GM11168 (cell line): Measurements from ENCODE around the gene PRKACB.
"Not testable (repeated sequence)": the region's sequence is repeated elsewhere in the genome, so short reads cannot be mapped to it uniquely, and the experiment has no call there.

Source experiments
- in situ Hi-C: fragments of 300-500 bp; cut with MboI; formaldehyde crosslinking; loops from one replicate; pipeline ENCODE4 v1.12.0; 2022; ENCODE audit warnings: low sequenced_read_pairs; ENCODE audit not compliant: unreplicated experiment

Gene PRKACB

GRCh38 chr1:84143796-84144565, at the start of gene PRKACB:
Gene PRKACB (plus strand): TSS chr1:84144271. CDS start chr1:84144362, 91 bp downstream.
- in situ Hi-C loops: no loop called here

- in situ Hi-C loops: no loop called here
These were observed 48.8 kb upstream of the PRKACB start for GRCh38 chr1:84095308-84095707.

- in situ Hi-C loops: no loop called here
These were observed 47.9 kb upstream of the PRKACB start for GRCh38 chr1:84096176-84096575.

DNA sequence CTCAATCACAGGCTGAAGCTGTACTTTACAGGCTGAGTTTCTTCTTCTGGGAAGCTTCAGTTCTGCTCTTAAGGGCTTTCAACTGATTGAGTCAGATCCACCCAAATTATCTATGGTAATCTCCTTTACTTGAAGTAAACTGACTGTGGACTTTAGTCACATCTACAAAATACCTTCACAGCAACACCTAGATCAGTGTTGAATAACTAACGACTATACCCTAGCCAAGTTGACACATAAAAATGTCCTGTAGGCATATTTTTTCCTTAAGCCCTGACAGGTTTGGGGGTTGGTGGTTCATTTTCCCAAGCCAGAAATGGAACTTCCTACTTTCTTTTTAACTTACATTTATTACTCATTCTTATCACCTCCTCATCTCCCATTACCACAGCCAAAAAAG, 42.9 kb upstream of the PRKACB start:
- in situ Hi-C loops: no loop called here

DNA sequence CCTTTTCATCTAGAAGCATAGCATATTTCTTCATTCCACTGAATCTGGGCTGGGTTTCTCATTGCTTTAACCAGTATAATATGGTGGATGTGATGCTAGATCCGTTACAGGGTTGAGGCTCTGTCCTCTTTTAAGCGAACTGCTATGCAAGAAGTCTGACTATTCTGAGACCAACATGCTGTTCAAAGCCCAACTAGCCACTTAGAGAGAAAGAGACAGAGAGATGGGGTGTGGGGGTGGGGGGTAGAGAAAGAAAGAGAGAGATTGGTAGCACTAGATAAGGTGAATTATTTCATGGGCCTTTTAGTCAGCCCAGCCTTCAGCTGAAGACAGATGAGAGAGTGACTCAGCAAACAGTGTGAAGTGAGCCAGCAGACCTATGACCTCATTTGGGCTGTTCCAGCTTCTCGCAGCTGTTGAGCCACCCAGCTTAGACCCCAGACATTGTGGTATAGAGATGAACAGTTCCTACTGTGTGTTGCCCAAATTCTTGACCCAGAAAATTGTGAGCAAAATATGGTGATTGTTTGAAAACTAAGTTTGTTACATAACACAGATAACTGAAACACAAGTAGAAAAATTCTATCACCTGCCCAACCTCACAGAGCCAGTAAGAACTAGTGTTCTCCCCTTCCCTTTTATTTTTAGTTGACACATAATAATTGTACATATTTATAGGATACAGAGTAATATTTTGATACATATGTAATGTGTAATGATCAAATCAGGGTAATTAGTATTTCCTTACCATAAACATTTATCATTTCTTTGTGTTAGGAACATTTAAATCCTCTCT, 40.7 kb upstream of the PRKACB start:
- in situ Hi-C loops: no loop called here

- in situ Hi-C loops: not testable (repeated sequence)
These were observed 36.5 kb upstream of the PRKACB start for GRCh38 chr1:84107538-84107937.

DNA sequence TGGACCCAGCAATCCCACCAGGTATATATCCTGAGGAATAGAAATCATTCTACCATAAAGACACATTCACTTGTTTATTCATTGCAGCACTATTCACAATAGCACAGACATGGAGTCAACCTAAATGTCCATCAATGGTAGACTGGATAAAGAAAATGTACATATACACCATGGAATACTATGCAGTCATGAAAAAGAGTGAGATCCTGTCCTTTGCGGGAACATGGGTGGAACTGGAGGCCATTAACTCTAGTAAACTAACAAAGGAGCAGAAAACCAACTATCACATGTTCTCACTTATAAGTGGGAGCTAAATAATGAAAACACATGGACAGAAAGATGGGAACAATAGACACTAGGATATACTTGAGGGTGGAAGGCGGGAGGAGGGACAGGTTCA, 36.1 kb upstream of the PRKACB start:
- in situ Hi-C loops: no loop called here

DNA sequence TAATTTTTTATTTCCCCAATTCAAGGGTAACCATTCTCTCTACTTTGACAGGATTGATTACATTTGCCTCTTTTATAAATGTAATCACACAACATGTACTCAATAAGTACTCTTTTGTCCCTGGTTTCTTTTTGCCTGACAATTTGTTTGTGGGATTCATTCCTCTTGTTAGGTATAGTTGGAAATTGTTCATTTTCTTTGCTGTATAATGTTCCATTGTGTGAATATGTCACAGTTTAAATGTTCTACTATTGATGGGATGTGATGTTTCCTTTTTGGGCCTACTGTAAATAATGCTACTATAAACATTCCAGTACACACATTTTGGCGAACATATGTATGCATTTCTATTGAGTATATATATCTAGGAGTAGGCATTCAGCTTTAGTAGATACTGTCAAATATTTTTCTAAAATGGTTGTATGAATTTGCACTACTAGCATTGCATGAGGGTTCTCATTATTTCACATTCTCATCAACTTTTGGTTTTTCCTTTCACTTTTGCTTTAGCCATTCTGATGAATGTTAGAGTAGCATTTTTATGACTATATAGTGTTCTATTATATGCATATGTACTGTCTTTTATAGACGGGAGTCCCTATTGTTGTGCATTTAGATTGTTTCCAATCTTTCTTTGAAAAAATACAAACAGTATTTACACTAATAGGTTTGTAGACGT, 35.0 kb upstream of the PRKACB start:
- in situ Hi-C loops: no loop called here

DNA sequence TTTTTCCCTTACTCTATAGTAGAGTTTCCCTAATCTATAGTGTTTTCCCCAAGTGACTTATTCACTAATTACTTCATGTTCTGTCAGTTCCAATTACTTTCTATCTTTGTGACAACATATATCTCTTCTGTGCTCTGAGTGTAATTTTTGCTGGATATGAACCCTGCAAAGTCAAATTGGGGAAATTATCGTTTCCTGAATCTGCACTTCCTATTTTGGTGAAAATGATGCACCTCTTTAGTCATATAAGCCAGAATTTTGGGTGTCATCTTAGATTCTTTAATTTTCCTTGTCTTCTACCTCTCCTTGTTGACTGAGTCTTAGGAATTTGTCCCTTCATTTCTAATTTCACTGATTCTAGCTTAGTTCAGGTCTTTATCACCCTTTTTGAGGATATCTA, 33.4 kb upstream of the PRKACB start:
- in situ Hi-C loops: no loop called here

DNA sequence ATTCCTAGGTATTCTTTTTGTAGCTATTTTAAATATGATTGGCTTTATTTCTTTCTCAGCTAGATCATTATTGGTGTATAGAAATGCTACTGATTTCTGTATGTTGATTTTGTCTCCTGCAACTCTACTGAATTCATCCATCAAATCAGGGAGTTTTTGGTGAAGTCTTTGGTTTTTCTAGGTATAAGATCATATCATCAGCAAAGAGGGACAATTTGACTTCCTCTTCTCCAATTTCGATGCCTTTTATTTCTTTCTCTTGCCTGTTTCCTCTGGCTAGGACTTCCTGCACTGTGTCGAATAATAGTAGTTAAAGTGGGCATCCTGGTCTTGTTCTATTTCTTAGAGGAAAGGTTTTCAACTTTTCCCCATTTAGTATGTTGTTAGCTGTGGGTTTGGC, 27.5 kb upstream of the PRKACB start:
- in situ Hi-C loops: no loop called here

- in situ Hi-C loops: no loop called here
These were observed 26.2 kb upstream of the PRKACB start for GRCh38 chr1:84117868-84118267.

DNA sequence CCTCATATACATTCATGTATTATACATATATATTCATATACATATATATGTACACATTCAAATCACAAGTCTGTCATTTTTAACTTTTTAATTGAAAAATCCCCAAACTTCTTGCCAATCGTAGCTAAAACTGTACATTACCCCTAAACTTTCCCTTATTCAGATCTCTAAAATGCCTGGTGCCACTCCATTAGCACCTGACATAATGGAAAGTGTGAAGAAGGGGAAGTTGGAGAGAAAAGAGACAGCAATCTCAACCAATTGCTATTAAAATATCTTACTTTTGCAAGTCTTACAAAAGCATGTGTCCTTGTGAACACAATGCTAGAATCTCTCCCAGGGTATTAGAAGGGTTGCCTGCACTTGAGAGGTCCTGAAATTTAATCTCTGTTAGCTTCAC, 22.7 kb upstream of the PRKACB start:
- in situ Hi-C loops: loop anchor here (10.0 kb wide), 1 partner anchor 187 kb away; no protein-coding TSS in a partner anchor

DNA sequence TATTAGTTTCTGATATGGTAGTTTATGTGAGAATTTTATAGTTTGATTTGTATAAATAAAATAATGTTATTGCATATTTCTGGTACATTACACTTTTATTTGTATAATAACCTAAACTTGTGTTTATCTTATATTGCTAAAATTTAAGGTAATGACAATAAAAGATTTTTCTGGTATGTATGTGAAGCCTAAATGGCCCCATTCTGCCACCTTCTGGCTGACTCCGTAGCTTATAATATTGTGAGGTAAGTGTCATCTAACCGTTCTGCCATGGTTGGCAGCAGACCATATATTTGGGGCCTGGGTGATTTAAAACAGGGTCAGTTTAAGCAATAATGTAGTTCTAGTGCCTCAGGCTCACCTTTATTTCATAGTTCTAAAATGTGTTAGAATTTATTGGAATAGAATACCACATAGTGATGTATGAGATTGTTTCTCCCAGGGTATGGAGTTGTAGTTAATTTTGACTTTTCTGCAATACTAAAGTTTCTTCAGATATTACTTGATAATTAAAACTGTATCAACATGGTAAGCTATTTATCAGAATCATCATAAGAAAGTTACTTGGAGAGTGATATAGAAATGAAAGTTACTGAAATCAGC, 21.2 kb upstream of the PRKACB start:
- in situ Hi-C loops: loop anchor here (10.0 kb wide), 1 partner anchor 188 kb away; no protein-coding TSS in a partner anchor

DNA sequence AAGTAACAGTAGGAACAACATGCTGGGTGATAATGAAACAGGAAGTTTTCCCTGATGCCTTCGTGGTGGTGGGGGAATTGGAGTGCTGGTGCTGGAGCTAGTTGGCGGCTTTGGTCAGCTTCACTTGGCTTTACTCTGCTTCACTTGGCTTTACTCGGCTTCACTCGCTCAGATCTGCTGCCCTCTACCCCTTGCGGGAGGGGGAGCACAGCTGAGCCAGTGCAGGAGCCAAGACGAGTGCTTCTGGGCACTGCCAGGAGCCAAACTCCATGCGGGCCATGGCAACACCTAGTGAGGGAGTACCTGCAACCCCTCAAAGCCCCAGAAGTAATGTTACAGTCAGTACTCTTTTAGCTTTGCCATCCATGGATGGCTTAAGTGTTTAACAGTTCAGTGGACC, 10.6 kb upstream of the PRKACB start:
- in situ Hi-C loops: loop anchor here (10.0 kb wide), 1 partner anchor 641 kb away; no protein-coding TSS in a partner anchor

DNA sequence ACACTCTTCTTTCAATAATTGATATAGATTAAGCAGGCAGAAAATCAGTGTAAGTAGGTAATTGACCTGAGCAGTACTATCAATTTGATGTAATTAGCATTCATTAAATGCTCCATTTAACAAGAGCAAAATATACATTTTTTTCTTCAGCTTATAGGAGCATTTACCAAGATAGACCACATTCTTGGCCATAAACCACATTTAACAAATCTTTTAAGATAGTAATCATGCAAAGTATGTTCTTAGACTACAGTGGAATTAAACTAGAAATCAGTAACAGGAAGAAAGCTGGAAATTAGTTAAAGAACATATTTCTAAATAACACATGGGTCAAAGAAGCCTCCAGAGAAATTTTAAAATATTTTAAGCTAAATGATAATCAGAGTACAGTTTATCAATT, 8.7 kb upstream of the PRKACB start:
- in situ Hi-C loops: loop anchor here (10.0 kb wide), 1 partner anchor 639 kb away; no protein-coding TSS in a partner anchor

- in situ Hi-C loops: no loop called here
These were observed 2.7 kb upstream of the PRKACB start for GRCh38 chr1:84141182-84142003.

DNA sequence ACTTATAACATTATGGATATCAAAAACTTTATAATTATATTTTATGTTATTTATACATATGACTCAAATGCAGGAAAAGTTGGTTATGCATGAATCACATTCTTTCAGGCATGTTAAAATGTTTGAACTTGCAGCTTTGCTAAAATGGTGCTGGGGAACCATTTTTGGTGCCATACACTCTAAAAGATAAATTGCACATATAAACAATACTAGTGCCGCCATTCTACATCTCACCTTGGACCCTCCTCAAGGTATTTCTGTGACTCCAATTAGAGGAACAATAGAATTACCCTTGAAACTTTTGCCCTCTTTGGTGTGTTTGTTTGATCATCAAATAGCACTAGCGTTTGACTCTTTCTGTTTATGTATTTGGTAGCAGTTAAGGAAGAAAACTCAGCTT, 997 bp downstream of the PRKACB start:
- in situ Hi-C loops: no loop called here

DNA sequence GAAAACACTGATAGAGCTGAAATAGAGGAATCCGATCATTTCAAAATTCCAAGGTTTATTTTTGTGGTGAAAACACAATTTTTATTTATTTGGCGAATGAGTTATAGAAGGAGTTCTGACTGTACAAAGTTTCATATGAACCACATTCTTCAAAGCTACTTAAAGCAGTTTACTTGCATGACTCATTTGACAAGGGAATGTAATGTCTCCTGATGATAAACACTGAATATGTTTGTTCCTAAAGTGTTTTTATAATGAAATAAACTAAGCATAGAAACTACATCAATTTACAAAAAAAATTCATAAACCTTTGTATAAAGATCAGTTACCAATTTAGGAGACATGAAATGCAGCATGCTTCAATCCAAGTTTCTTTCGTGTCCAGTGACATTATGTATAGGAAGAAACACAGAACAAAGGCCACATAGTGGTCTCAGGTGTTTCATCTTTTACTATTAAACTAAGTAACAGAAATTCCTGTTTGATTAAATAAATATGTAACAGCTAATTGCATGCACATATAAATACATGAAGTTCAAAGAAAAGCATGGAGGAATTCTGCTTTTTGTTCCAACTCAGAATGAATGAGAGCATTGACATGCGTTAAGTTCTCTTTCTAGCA, 2.5 kb downstream of the PRKACB start:
- in situ Hi-C loops: no loop called here

GRCh38 chr1:84148758-84149157, 4.7 kb downstream of the PRKACB start:
- in situ Hi-C loops: no loop called here
